H9 (cell line): ENCODE data around the gene GALR1. TPM values are rescaled to one million over a fixed set of nuclear protein-coding genes. Genes with fewer than 3 reads are reported as not detected.

ENCODE experiments used
- DNase-seq: peaks from one replicate; pipeline ENCODE4 v3.0.0-alpha.2; 2017
- H2AFZ ChIP-seq: one replicate; pipeline ENCODE4 v1.6.1; 2013; ENCODE audit warnings: mild to moderate bottlenecking, low read length, control low read depth, moderate library complexity
- H2AK5ac ChIP-seq: 2 replicates; pipeline ENCODE4 v1.6.1; 2013; ENCODE audit warnings: low read length, control low read depth, mixed read lengths; ENCODE audit not compliant: insufficient read length
- H2BK120ac ChIP-seq: one replicate; pipeline ENCODE4 v1.6.1; 2013; ENCODE audit warnings: low read depth, mild to moderate bottlenecking, low read length, control low read depth, inconsistent platforms; ENCODE audit not compliant: poor library complexity, severe bottlenecking
- H2BK12ac ChIP-seq: 2 replicates; pipeline ENCODE4 v1.6.1; 2013; ENCODE audit warnings: low read length, control low read depth, mixed read lengths, low read depth; ENCODE audit not compliant: insufficient read length
- H2BK15ac ChIP-seq: 2 replicates; pipeline ENCODE4 v1.6.1; 2013; ENCODE audit warnings: low read depth, low read length, control low read depth
- H2BK20ac ChIP-seq: one replicate; pipeline ENCODE4 v1.6.1; 2013; ENCODE audit warnings: low read depth, mild to moderate bottlenecking, low read length, control low read depth, inconsistent platforms; ENCODE audit not compliant: poor library complexity, severe bottlenecking
- H2BK5ac ChIP-seq: 2 replicates; pipeline ENCODE4 v1.6.1; 2013; ENCODE audit warnings: low read length, control low read depth, mixed read lengths; ENCODE audit not compliant: insufficient read length
- H3K14ac ChIP-seq: 2 replicates; pipeline ENCODE4 v1.6.1; 2013; ENCODE audit warnings: low read length, control low read depth; ENCODE audit not compliant: insufficient read depth
- H3K18ac ChIP-seq: 2 replicates; pipeline ENCODE4 v1.6.1; 2013; ENCODE audit warnings: low read depth, mild to moderate bottlenecking, mixed read lengths, low read length, control low read depth; ENCODE audit not compliant: insufficient read length
- H3K23ac ChIP-seq: 2 replicates; pipeline ENCODE4 v1.6.1; 2013; ENCODE audit warnings: low read length, control low read depth, mixed read lengths, low read depth; ENCODE audit not compliant: insufficient read length
- H3K23me2 ChIP-seq: 2 replicates; pipeline ENCODE4 v1.6.1; 2013; ENCODE audit warnings: low read depth, mild to moderate bottlenecking, mixed read lengths, low read length, control low read depth; ENCODE audit not compliant: insufficient read length, poor library complexity, severe bottlenecking
- H3K27ac ChIP-seq: 2 replicates; pipeline ENCODE4 v1.5.1; 2013; ENCODE audit warnings: low read length, control low read depth, mixed read lengths, low read depth; ENCODE audit not compliant: insufficient read length
- H3K27me3 ChIP-seq: 2 replicates; pipeline ENCODE4 v1.6.1; 2013; ENCODE audit warnings: low read length, control low read depth, inconsistent platforms; ENCODE audit not compliant: insufficient read depth
- H3K4ac ChIP-seq: 2 replicates; pipeline ENCODE4 v1.6.1; 2013; ENCODE audit warnings: low read depth, mild to moderate bottlenecking, control low read depth, inconsistent platforms, low read length, moderate library complexity
- H3K4me1 ChIP-seq: 2 replicates; pipeline ENCODE4 v1.6.1; 2013; ENCODE audit warnings: low read length, control low read depth, inconsistent platforms; ENCODE audit not compliant: insufficient read depth
- H3K4me2 ChIP-seq: 2 replicates; pipeline ENCODE4 v1.6.1; 2013; ENCODE audit warnings: low read length, control low read depth, mixed read lengths; ENCODE audit not compliant: insufficient read length, insufficient read depth
- H3K56ac ChIP-seq: 2 replicates; pipeline ENCODE4 v1.6.1; 2013; ENCODE audit warnings: low read depth, mild to moderate bottlenecking, mixed read lengths, low read length, control low read depth; ENCODE audit not compliant: insufficient read length
- H3K79me1 ChIP-seq: 2 replicates; pipeline ENCODE4 v1.6.1; 2013; ENCODE audit warnings: low read depth, mild to moderate bottlenecking, moderate library complexity, low read length, control low read depth, inconsistent platforms; ENCODE audit not compliant: insufficient read depth, poor library complexity, severe bottlenecking
- H3K79me2 ChIP-seq: 2 replicates; pipeline ENCODE4 v1.6.1; 2013; ENCODE audit warnings: low read length, control low read depth, inconsistent platforms; ENCODE audit not compliant: insufficient read depth
- H3K9ac ChIP-seq: 2 replicates; pipeline ENCODE4 v1.6.1; 2013; ENCODE audit warnings: low read length, control low read depth, mixed read lengths; ENCODE audit not compliant: insufficient read length; ENCODE audit errors: extremely low read depth
- H3K9me3 ChIP-seq: one replicate; pipeline ENCODE4 v1.6.1; 2013; ENCODE audit warnings: low read depth, low read length, inconsistent platforms; ENCODE audit not compliant: control insufficient read depth
- H3T11ph ChIP-seq: one replicate; pipeline ENCODE4 v1.6.1; 2013; ENCODE audit warnings: mild to moderate bottlenecking, low read length, control low read depth, inconsistent platforms
- H4K20me1 ChIP-seq: one replicate; pipeline ENCODE4 v1.6.1; 2013; ENCODE audit not compliant: control insufficient read depth, insufficient read length, insufficient read depth
- H4K5ac ChIP-seq: 2 replicates; pipeline ENCODE4 v1.6.1; 2013; ENCODE audit warnings: low read depth, mild to moderate bottlenecking, mixed read lengths, low read length, control low read depth; ENCODE audit not compliant: insufficient read length
- H4K8ac ChIP-seq: replicated peaks from 2 replicates; pipeline ENCODE4 v1.6.1; 2013; ENCODE audit warnings: low read length, control low read depth, mixed read lengths, low read depth; ENCODE audit not compliant: insufficient read length
- H4K91ac ChIP-seq: 2 replicates; pipeline ENCODE4 v1.6.1; 2013; ENCODE audit warnings: low read depth, mild to moderate bottlenecking, moderate library complexity, mixed read lengths, low read length, control low read depth; ENCODE audit not compliant: insufficient read length
- H3K27ac Mint-ChIP-seq, 3 experiments: 2 replicates in 2 of 3; 3 replicates in 1 of 3; pipeline ENCODE4 v1.8.0; 2020 to 2021; ENCODE audit warnings: mixed read lengths in 3 of 3, mild to moderate bottlenecking in 1 of 3, moderate library complexity in 1 of 3
- H3K27me3 Mint-ChIP-seq: 2 replicates; pipeline ENCODE4 v1.8.0; 2021; ENCODE audit warnings: low read depth, mild to moderate bottlenecking, moderate library complexity, mixed read lengths
- H3K36me3 Mint-ChIP-seq, 3 experiments: 2 replicates in 2 of 3; 3 replicates in 1 of 3; pipeline ENCODE4 v1.8.0; 2020 to 2021; ENCODE audit warnings: low read depth in 3 of 3, mixed read lengths in 3 of 3; ENCODE audit not compliant: insufficient read depth in 1 of 3
- H3K4me1 Mint-ChIP-seq, 2 experiments: 2 replicates each; pipeline ENCODE4 v1.8.0; 2020; ENCODE audit warnings: mixed read lengths in 2 of 2
- H3K4me3 Mint-ChIP-seq, 2 experiments: 2 replicates in 1 of 2; 3 replicates in 1 of 2; pipeline ENCODE4 v1.8.0; 2020 to 2021; ENCODE audit warnings: mild to moderate bottlenecking in 2 of 2, mixed read lengths in 2 of 2, moderate library complexity in 1 of 2
- H3K9me3 Mint-ChIP-seq, 2 experiments: 2 replicates in 1 of 2; 3 replicates in 1 of 2; pipeline ENCODE4 v1.8.0; 2020; ENCODE audit warnings: mild to moderate bottlenecking in 2 of 2, mixed read lengths in 2 of 2, moderate library complexity in 1 of 2
- WGBS: extraction: QIAGEN DNeasy Blood & Tissue Kit; methylation state at CpG from one replicate; pipeline ENCODE4 v1.1.7; 2013; ENCODE audit warnings: missing lambda C conversion rate, low lambda C conversion rate, mixed read lengths; ENCODE audit not compliant: insufficient read length; ENCODE audit errors: extremely low coverage; 5-methylcytosine and 5-hydroxymethylcytosine counted together
- total RNA-seq: library from RNA; stranded (reverse); gene quantifications from 2 replicates; pipeline ENCODE4 v1.2.1, GENCODE V29; 2021
- TF ChIP-seq, protein P1 (sequence below): fragments of 200-600 bp; sonication (generic); conservative IDR thresholded peaks from 3 replicates; pipeline ENCODE4 v1.8.0; 2021; ENCODE audit warnings: antibody characterized with exemption, mild to moderate bottlenecking

Gene GALR1
- total RNA-seq, 1 experiment from 2014 or later: 0.07 TPM

- no peaks in the 10 kb centered on the region for H3K23me2 ChIP-seq
- H4K91ac ChIP-seq: no peak overlapping the region
- no peak overlapping the region for H3K27ac ChIP-seq
- Mint-ChIP-seq H3K9me3 (no peaks in the 10 kb centered on the region; a peak in 1 of 5 replicates), H3K4me1 (peaks cover 16 to 17% of the 10 kb centered on the region in 2 experiments), H3K27me3 (no peaks in the 10 kb centered on the region), H3K27ac (no peak overlapping the region), H3K4me3 (no peak overlapping the region), H3K36me3 (no peaks in the 10 kb centered on the region)
- H3K4ac ChIP-seq: no peak overlapping the region
- no peak overlapping the region for H2AFZ ChIP-seq
- H3K79me2 ChIP-seq: no peaks in the 10 kb centered on the region
- no peaks in the 10 kb centered on the region for H3K79me1 ChIP-seq
- H3K23ac ChIP-seq: no peak overlapping the region
- H3T11ph ChIP-seq: no peak overlapping the region
- no peak overlapping the region for H2BK12ac ChIP-seq
- TF ChIP-seq, protein P1, sequence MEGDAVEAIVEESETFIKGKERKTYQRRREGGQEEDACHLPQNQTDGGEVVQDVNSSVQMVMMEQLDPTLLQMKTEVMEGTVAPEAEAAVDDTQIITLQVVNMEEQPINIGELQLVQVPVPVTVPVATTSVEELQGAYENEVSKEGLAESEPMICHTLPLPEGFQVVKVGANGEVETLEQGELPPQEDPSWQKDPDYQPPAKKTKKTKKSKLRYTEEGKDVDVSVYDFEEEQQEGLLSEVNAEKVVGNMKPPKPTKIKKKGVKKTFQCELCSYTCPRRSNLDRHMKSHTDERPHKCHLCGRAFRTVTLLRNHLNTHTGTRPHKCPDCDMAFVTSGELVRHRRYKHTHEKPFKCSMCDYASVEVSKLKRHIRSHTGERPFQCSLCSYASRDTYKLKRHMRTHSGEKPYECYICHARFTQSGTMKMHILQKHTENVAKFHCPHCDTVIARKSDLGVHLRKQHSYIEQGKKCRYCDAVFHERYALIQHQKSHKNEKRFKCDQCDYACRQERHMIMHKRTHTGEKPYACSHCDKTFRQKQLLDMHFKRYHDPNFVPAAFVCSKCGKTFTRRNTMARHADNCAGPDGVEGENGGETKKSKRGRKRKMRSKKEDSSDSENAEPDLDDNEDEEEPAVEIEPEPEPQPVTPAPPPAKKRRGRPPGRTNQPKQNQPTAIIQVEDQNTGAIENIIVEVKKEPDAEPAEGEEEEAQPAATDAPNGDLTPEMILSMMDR: no peak
- no peak overlapping the region for H2BK20ac ChIP-seq
- no peaks in the 10 kb centered on the region; the same call in 1 of the 2 replicates for H3K4me1 ChIP-seq
- H3K27me3 ChIP-seq: no peaks in the 10 kb centered on the region
- no peak overlapping the region for H2AK5ac ChIP-seq
- no peak for DNase-seq
- no peak overlapping the region for H2BK15ac ChIP-seq
- no peak overlapping the region for H3K4me2 ChIP-seq
- no peak overlapping the region for H3K56ac ChIP-seq
- no peak overlapping the region for H3K14ac ChIP-seq
- no peak overlapping the region for H2BK5ac ChIP-seq
- no peak overlapping the region for H3K18ac ChIP-seq
- H2BK120ac ChIP-seq: no peak overlapping the region
- no peaks in the 10 kb centered on the region for H3K9me3 ChIP-seq
- no peaks in the 10 kb centered on the region for H4K20me1 ChIP-seq
- H4K5ac ChIP-seq: no peak overlapping the region
- no peak overlapping the region for H3K9ac ChIP-seq
- H4K8ac ChIP-seq: no peak overlapping the region
- WGBS: no CpG with 5 or more reads among the region's 12 CpGs
Observed at GRCh38 chr18:77323640-77324299, 74.1 kb downstream of the GALR1 start.

Other genes starting within 250 kb of the GALR1 start
- gene MBP, start 117.1 kb upstream of the GALR1 start, total RNA-seq: 5.2 and 8.6 TPM in 2 replicates